Tibial nerve (tissue), 4 donors: ENCODE data around the gene CYP27A1. TPM values are rescaled to one million over a fixed set of nuclear protein-coding genes. Genes with fewer than 3 reads are reported as not detected.

Experiments
- DNase-seq, 2 donors: peaks; one replicate each; pipeline ENCODE4 v3.0.0-alpha.2; 2019; ENCODE audit warnings: low spot score in 2 of 2
- H3K27ac ChIP-seq, 4 donors: fragments of 200-600 bp; sonication (generic) in 3 of 4; one replicate each; pipeline ENCODE4 v1.5.1; 2017 to 2019; ENCODE audit warnings: mild to moderate bottlenecking in 1 of 4
- H3K27me3 ChIP-seq, 2 donors: fragments of 200-600 bp; sonication (generic) in 1 of 2; one replicate each; pipeline versions ENCODE4 v1.5.1 to v1.6.0; 2017 to 2019
- H3K36me3 ChIP-seq, 3 donors: fragments of 200-600 bp; sonication (generic); one replicate each; pipeline ENCODE4 v1.5.1; 2018 to 2019
- H3K4me1 ChIP-seq, 4 donors: fragments of 200-600 bp; sonication (generic) in 3 of 4; one replicate each; pipeline ENCODE4 v1.5.1; 2017 to 2019
- H3K4me3 ChIP-seq, 4 donors: fragments of 200-600 bp; sonication (generic) in 3 of 4; one replicate each; pipeline ENCODE4 v1.5.1; 2017 to 2019; ENCODE audit warnings: mild to moderate bottlenecking in 1 of 4, moderate library complexity in 1 of 4
- H3K9me3 ChIP-seq, 4 donors: fragments of 200-600 bp; sonication (generic) in 3 of 4; one replicate each; pipeline ENCODE4 v1.5.1; 2017 to 2019
- CTCF ChIP-seq, 5 experiments: fragments of 200-600 bp in 3 of 5; fragments of 450-650 bp in 2 of 5; sonication (generic) in 3 of 5; IDR thresholded peaks; one replicate each; pipeline ENCODE4 v1.5.1; 2016 to 2019; ENCODE audit warnings: antibody characterized with exemption in 5 of 5, mild to moderate bottlenecking in 3 of 5, moderate library complexity in 2 of 5
- EP300 ChIP-seq, 2 donors: sonication (generic); formaldehyde crosslinking; IDR thresholded peaks; one replicate each; pipeline ENCODE4 v1.6.1; 2017; ENCODE audit warnings: antibody characterized with exemption in 2 of 2, mild to moderate bottlenecking in 1 of 2
- POLR2A ChIP-seq, 2 donors: fragments of 450-650 bp; IDR thresholded peaks; one replicate each; pipeline ENCODE4 v1.6.1; 2017; ENCODE audit warnings: antibody characterized with exemption in 2 of 2, mild to moderate bottlenecking in 2 of 2, moderate library complexity in 2 of 2
- WGBS, 2 donors: methylation state at CpG; one replicate each; pipeline ENCODE4 v1.1.5; 2018; 5-methylcytosine and 5-hydroxymethylcytosine counted together
- total RNA-seq, 4 donors: library from RNA; depleted of rRNA; stranded (reverse); fragments of >200 nt; gene quantifications; one replicate each; pipeline ENCODE4 v1.1.0, GENCODE V29; 2016

The CYP27A1 gene
- total RNA-seq, 4 donors from 2014 or later, result 57.6 to 92.4 (median 78.9) TPM

GRCh38 chr2:218859988-218860831 is 78.3 kb downstream of the CYP27A1 start:
- no peaks in the 10 kb centered on the region for H3K9me3 ChIP-seq
- H3K27me3 ChIP-seq, result peaks cover 0 to 33% of the 10 kb centered on the region in 2 donors
- 3 to 6% methylated on average over 28 to 33 of the region's 47 CpGs for WGBS, 2 donors
- H3K4me3 ChIP-seq, result peak overlapping the region; percentile 47 to 67 (median 58)
- no peak for DNase-seq
- peak overlapping the region; percentile 81 to 92 (median 87) for H3K27ac ChIP-seq
- H3K4me1 ChIP-seq, result peaks cover 0 to 88% (median 14%) of the 10 kb centered on the region in 4 donors
- peak in 1 of 2 donors; percentile 29 for TF ChIP-seq POLR2A (IDR thresholded peaks at IDR 0.05)
- no peak for TF ChIP-seq CTCF (IDR thresholded peaks at IDR 0.05)
- peak in 1 of 2 donors; percentile 21 for TF ChIP-seq EP300 (IDR thresholded peaks at IDR 0.05)
- H3K36me3 ChIP-seq, result no peaks in the 10 kb centered on the region

GRCh38 chr2:218860950-218861381 is 79.0 kb downstream of the CYP27A1 start:
- Histone ChIP-seq H3K36me3 (no peaks in the 10 kb centered on the region), H3K9me3 (no peaks in the 10 kb centered on the region), H3K4me1 (peaks cover 0 to 90% (median 17%) of the 10 kb centered on the region in 4 donors), H3K27ac (peak overlapping the region; percentile 81 to 92 (median 87)), H3K4me3 (peak overlapping the region; percentile 47 to 67 (median 58)), H3K27me3 (peaks cover 0 to 29% of the 10 kb centered on the region in 2 donors)
- WGBS, 2 donors, result 3 to 6% methylated on average over 21 of the region's 21 CpGs
- no peak for TF ChIP-seq CTCF (IDR thresholded peaks at IDR 0.05)
- TF ChIP-seq POLR2A (IDR thresholded peaks at IDR 0.05), result peak; percentile 10 to 70
- TF ChIP-seq EP300 (IDR thresholded peaks at IDR 0.05), result peak in 1 of 2 donors; percentile 91
- DNase-seq, result peak; percentile 51 to 54

- no peaks in the 10 kb centered on the region for H3K9me3 ChIP-seq
- WGBS, 2 donors, result 59 to 70% methylated on average over 7 of the region's 7 CpGs
- H3K27ac ChIP-seq, result peak overlapping the region in 2 of 4 donors; percentile 90 to 92
- peaks cover 0 to 29% of the 10 kb centered on the region in 2 donors for H3K27me3 ChIP-seq
- peaks cover 0 to 92% (median 20%) of the 10 kb centered on the region in 4 donors for H3K4me1 ChIP-seq
- TF ChIP-seq POLR2A (IDR thresholded peaks at IDR 0.05) (no peak), EP300 (IDR thresholded peaks at IDR 0.05) (no peak), CTCF (IDR thresholded peaks at IDR 0.05) (no peak)
- peak overlapping the region in 1 of 4 donors; percentile 67 for H3K4me3 ChIP-seq
- DNase-seq, result no peak
- no peaks in the 10 kb centered on the region for H3K36me3 ChIP-seq
Measured at GRCh38 chr2:218861645-218862318, 79.8 kb downstream of the CYP27A1 start.

- Histone ChIP-seq H3K4me1 (peaks cover 0 to 92% (median 26%) of the 10 kb centered on the region in 4 donors), H3K27me3 (peaks cover 0 to 32% of the 10 kb centered on the region in 2 donors), H3K4me3 (no peak overlapping the region), H3K27ac (peak overlapping the region in 2 of 4 donors; percentile 52 to 92), H3K9me3 (no peaks in the 10 kb centered on the region), H3K36me3 (no peaks in the 10 kb centered on the region)
- 66 to 81% methylated on average over 3 of the region's 3 CpGs for WGBS, 2 donors
- TF ChIP-seq CTCF (IDR thresholded peaks at IDR 0.05) (no peak), EP300 (IDR thresholded peaks at IDR 0.05) (no peak), POLR2A (IDR thresholded peaks at IDR 0.05) (no peak)
- DNase-seq, result no peak
Measured at GRCh38 chr2:218863021-218863520, 81.1 kb downstream of the CYP27A1 start.

Other genes starting within 250 kb of the CYP27A1 start
- gene USP37, start 213.8 kb upstream of the CYP27A1 start, total RNA-seq, result 10 to 100 TPM; 14.0 to 40.8 (median 19.9) TPM
- gene CNOT9, start 213.3 kb upstream of the CYP27A1 start, total RNA-seq, result 10 to 100 TPM; 34.2 to 66.4 (median 39.7) TPM
- 10 to 100 TPM in 3 of 4 donors, 1 to 10 TPM in 1; 9.2 to 20.1 (median 13.4) TPM for gene PLCD4, start 174.2 kb upstream of the CYP27A1 start, total RNA-seq
- gene ZNF142, start 122.5 kb upstream of the CYP27A1 start, total RNA-seq, result 10 to 100 TPM; 24.7 to 31.7 (median 26.6) TPM
- gene BCS1L, start 122.5 kb upstream of the CYP27A1 start, total RNA-seq, result 10 to 100 TPM; 28.2 to 45.2 (median 38.0) TPM
- gene RNF25, start 110.1 kb upstream of the CYP27A1 start, total RNA-seq, result 10 to 100 TPM; 13.5 to 57.0 (median 19.5) TPM
- gene STK36, start 110.1 kb upstream of the CYP27A1 start, total RNA-seq, result 10 to 100 TPM; 63.9 to 71.4 (median 67.6) TPM
- 10 to 100 TPM; 15.3 to 49.6 (median 38.4) TPM for gene TTLL4, start 71.3 kb upstream of the CYP27A1 start, total RNA-seq
- gene PRKAG3, start 49.7 kb downstream of the CYP27A1 start, total RNA-seq, result not detected
- 10 to 100 TPM; 26.1 to 81.5 (median 48.2) TPM for gene WNT6, start 77.7 kb downstream of the CYP27A1 start, total RNA-seq
- 1 to 10 TPM in 1 of 4 donors, under 1 TPM in 2, not detected in 1; 0.21 to 1.3 (median 0.39) TPM for gene WNT10A, start 98.7 kb downstream of the CYP27A1 start, total RNA-seq
- not detected for gene CDK5R2, start 177.5 kb downstream of the CYP27A1 start, total RNA-seq
- not detected for gene FEV, start 203.0 kb downstream of the CYP27A1 start, total RNA-seq
- not detected for gene CRYBA2, start 211.3 kb downstream of the CYP27A1 start, total RNA-seq